NCI-H2107 (cell line): Measurements from ENCODE around the gene INKA1.
A peak's percentile ranks its signal among the peaks of the same experiment; 100 is the strongest.
"Not testable (repeated sequence)": the region's sequence is repeated elsewhere in the genome, so short reads cannot be mapped to it uniquely, and the experiment has no call there.

ENCODE experiments used
- DNase-seq: peaks from one replicate; lab custom pipeline; 2025; lab: John Stamatoyannopoulos, UW

The INKA1 gene

GRCh38 chr3:49807431-49808114, 4.5 kb downstream of the INKA1 start:
- no peak for DNase-seq

- no peak for DNase-seq
Observed at GRCh38 chr3:49812916-49813496, 9.9 kb downstream of the INKA1 start.

- DNase-seq, result no peak
Observed at GRCh38 chr3:49813497-49814174, 10.6 kb downstream of the INKA1 start, which contains the start of gene UBA7. Gene UBA7 (minus strand): TSS chr3:49813953. CDS start chr3:49813787, 166 bp downstream.

GRCh38 chr3:49823131-49823530, 20.1 kb downstream of the INKA1 start:
- DNase-seq, result not testable (repeated sequence)

GRCh38 chr3:49826016-49826415, 23.0 kb downstream of the INKA1 start:
- no peak for DNase-seq

GRCh38 chr3:49831341-49831740, 28.3 kb downstream of the INKA1 start:
- DNase-seq, result no peak

GRCh38 chr3:49839193-49839809, 36.2 kb downstream of the INKA1 start:
- peak; percentile 28 for DNase-seq

- no peak for DNase-seq
Observed at GRCh38 chr3:49840388-49840787, 37.3 kb downstream of the INKA1 start.

- DNase-seq, result peak; percentile 8
Observed at GRCh38 chr3:49841126-49841696, 38.1 kb downstream of the INKA1 start.

- no peak for DNase-seq
Observed at GRCh38 chr3:49841806-49842205, 38.7 kb downstream of the INKA1 start.

GRCh38 chr3:49842843-49843517, 39.9 kb downstream of the INKA1 start:
- no peak for DNase-seq

- no peak for DNase-seq
Observed at GRCh38 chr3:49844464-49845183, 41.6 kb downstream of the INKA1 start.

- DNase-seq, result no peak
Observed at GRCh38 chr3:49845694-49846093, 42.6 kb downstream of the INKA1 start.
